Loucy (cell line): ENCODE measurements around the gene GNA14.

Experiments
- H2AFZ ChIP-seq: fragments of 200-600 bp; sonication (generic); 2 replicates; pipeline ENCODE4 v1.6.0; 2016; ENCODE audit warnings: antibody characterized with exemption, mild to moderate bottlenecking, low read length, moderate library complexity
- H3F3A ChIP-seq: fragments of 200-600 bp; 2 replicates; pipeline ENCODE4 v1.6.0; 2016; ENCODE audit warnings: antibody characterized with exemption, low read depth, mild to moderate bottlenecking
- H3K27me3 ChIP-seq: fragments of 200-600 bp; sonication (generic); 2 replicates; pipeline ENCODE4 v1.6.1; 2014; ENCODE audit warnings: low read length, mild to moderate bottlenecking; ENCODE audit not compliant: insufficient read depth, poor library complexity, severe bottlenecking
- H3K36me3 ChIP-seq: fragments of 200-600 bp; sonication (generic); 2 replicates; pipeline ENCODE4 v1.6.1; 2016; ENCODE audit warnings: low read length; ENCODE audit not compliant: insufficient read depth
- H3K4me1 ChIP-seq: fragments of 200-600 bp; sonication (generic); 2 replicates; pipeline ENCODE4 v1.5.1; 2014; ENCODE audit warnings: low read length, mild to moderate bottlenecking; ENCODE audit not compliant: insufficient read depth, poor library complexity, severe bottlenecking
- H3K4me2 ChIP-seq: fragments of 200-600 bp; sonication (generic); 2 replicates; pipeline ENCODE4 v1.6.0; 2014; ENCODE audit warnings: antibody characterized with exemption, low read length, low read depth, mild to moderate bottlenecking; ENCODE audit not compliant: poor library complexity, severe bottlenecking
- H3K4me3 ChIP-seq: fragments of 200-600 bp; sonication (generic); 2 replicates; pipeline ENCODE4 v1.5.1; 2014; ENCODE audit warnings: low read length, mild to moderate bottlenecking, mixed read lengths; ENCODE audit not compliant: poor library complexity, severe bottlenecking
- H3K79me2 ChIP-seq: fragments of 200-600 bp; sonication (generic); 2 replicates; pipeline ENCODE4 v1.6.1; 2014; ENCODE audit warnings: low read length; ENCODE audit not compliant: insufficient read depth
- H3K9ac ChIP-seq: fragments of 200-600 bp; sonication (generic); 2 replicates; pipeline ENCODE4 v1.6.0; 2014; ENCODE audit warnings: mild to moderate bottlenecking, low read depth, low read length, moderate library complexity; ENCODE audit not compliant: poor library complexity, severe bottlenecking
- H3K9me2 ChIP-seq: fragments of 200-600 bp; sonication (generic); replicated peaks from 2 replicates; pipeline ENCODE4 v1.6.1; 2016; ENCODE audit warnings: low read depth, low read length, mixed read lengths
- H3K9me3 ChIP-seq: fragments of 200-600 bp; sonication (generic); 2 replicates; pipeline ENCODE4 v1.6.1; 2014; ENCODE audit warnings: mild to moderate bottlenecking, antibody characterized with exemption, low read length, low read depth; ENCODE audit not compliant: insufficient read depth
- H4K20me1 ChIP-seq: fragments of 200-600 bp; sonication (generic); 2 replicates; pipeline ENCODE4 v1.6.0; 2014; ENCODE audit warnings: antibody characterized with exemption, low read length, mild to moderate bottlenecking; ENCODE audit not compliant: insufficient read depth, poor library complexity, severe bottlenecking
- CTCF ChIP-seq: fragments of 200-600 bp; sonication (generic); conservative IDR thresholded peaks from 2 replicates; pipeline ENCODE4 v1.5.1; 2014; ENCODE audit warnings: mild to moderate bottlenecking, antibody characterized with exemption, low read length
- EZH2phosphoT487 ChIP-seq: fragments of 200-600 bp; IDR thresholded peaks from 2 replicates; pipeline ENCODE4 v1.6.1; 2018; ENCODE audit warnings: antibody characterized with exemption, mild to moderate bottlenecking, moderate library complexity, borderline replicate concordance

GNA14 gene

GRCh38 chr9:77450085-77450475 is 198.0 kb downstream of the GNA14 start:
- Histone ChIP-seq H3K27me3 (no peaks in the 10 kb centered on the region), H2AFZ (no peak overlapping the region), H3K9ac (no peak overlapping the region), H3K4me3 (no peak overlapping the region), H4K20me1 (no peaks in the 10 kb centered on the region), H3K4me1 (no peaks in the 10 kb centered on the region), H3K9me3 (no peaks in the 10 kb centered on the region), H3K79me2 (no peaks in the 10 kb centered on the region), H3K36me3 (no peaks in the 10 kb centered on the region), H3K9me2 (no peaks in the 10 kb centered on the region), H3K4me2 (no peak overlapping the region), H3F3A (no peaks in the 10 kb centered on the region)
- TF ChIP-seq CTCF (no peak), EZH2phosphoT487 (no peak)

- Histone ChIP-seq H4K20me1 (no peaks in the 10 kb centered on the region), H3K36me3 (no peaks in the 10 kb centered on the region), H3K4me1 (no peaks in the 10 kb centered on the region), H3K79me2 (no peaks in the 10 kb centered on the region), H3K4me2 (no peak overlapping the region), H2AFZ (no peak overlapping the region), H3K9me2 (no peaks in the 10 kb centered on the region), H3K9ac (no peak overlapping the region), H3K9me3 (no peaks in the 10 kb centered on the region), H3K4me3 (no peak overlapping the region), H3F3A (no peaks in the 10 kb centered on the region), H3K27me3 (no peaks in the 10 kb centered on the region)
- no peak for TF ChIP-seq EZH2phosphoT487
- TF ChIP-seq CTCF = peak; percentile 49
These were observed 198.7 kb downstream of the GNA14 start for GRCh38 chr9:77449240-77450084.

DNA sequence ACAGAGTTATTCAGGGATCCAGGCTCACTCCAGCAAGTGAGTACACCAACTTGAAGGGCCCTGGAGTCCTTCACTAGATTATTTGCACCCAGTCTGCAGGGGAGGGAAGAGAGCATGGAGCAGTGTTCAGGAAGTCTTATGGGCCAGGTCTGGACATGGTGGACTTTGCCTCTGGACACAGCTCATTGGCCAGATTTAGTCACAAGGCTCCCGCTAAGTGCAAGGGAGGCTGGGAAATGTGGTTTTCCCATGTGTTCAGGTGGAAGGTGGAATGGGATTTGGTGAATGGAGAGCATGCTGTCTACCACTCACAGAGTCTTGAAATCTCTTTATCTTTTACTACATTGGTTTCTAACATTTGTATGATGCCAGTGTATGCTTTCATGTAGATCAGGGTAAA is 200.5 kb downstream of the GNA14 start:
- H3F3A ChIP-seq = no peaks in the 10 kb centered on the region
- H3K36me3 ChIP-seq = no peaks in the 10 kb centered on the region
- H3K4me2 ChIP-seq = no peak overlapping the region
- H2AFZ ChIP-seq = no peak overlapping the region
- TF ChIP-seq CTCF = no peak
- no peak for TF ChIP-seq EZH2phosphoT487
- H3K9ac ChIP-seq = no peak overlapping the region
- H3K9me3 ChIP-seq = no peaks in the 10 kb centered on the region
- H3K4me3 ChIP-seq = no peak overlapping the region
- no peaks in the 10 kb centered on the region for H4K20me1 ChIP-seq
- no peaks in the 10 kb centered on the region for H3K4me1 ChIP-seq
- H3K27me3 ChIP-seq = no peaks in the 10 kb centered on the region
- no peaks in the 10 kb centered on the region for H3K79me2 ChIP-seq
- no peaks in the 10 kb centered on the region for H3K9me2 ChIP-seq
